HTR-8/SVneo (cell line): Measurements from ENCODE around the gene DPY30.
"Not testable (repeated sequence)": the region's sequence is repeated elsewhere in the genome, so short reads cannot be mapped to it uniquely, and the experiment has no call there.

Source experiments
- DNase-seq: peaks from one replicate; pipeline ENCODE4 v3.0.0; 2011; ENCODE audit warnings: low spot score, mixed read lengths; ENCODE audit not compliant: insufficient read length
- FAIRE-seq: peaks from 2 replicates; lab custom pipeline; 2011; peaks lifted over from hg19 to GRCh38; lab: Jason Lieb, UNC

Gene DPY30

GRCh38 chr2:32010670-32011484, 28.7 kb downstream of the DPY30 start, which contains the start of gene MEMO1:
Gene MEMO1, minus strand, starts transcription at chr2:32011008. Its CDS starts 761 bp downstream, at chr2:32010247.
- peak; percentile 42 for FAIRE-seq

GRCh38 chr2:32010280-32010669, 29.3 kb downstream of the DPY30 start:
- DNase-seq, FAIRE-seq: not testable (repeated sequence)

More at GRCh38 chr2:32010670-32011484, 28.7 kb downstream of the DPY30 start, which contains the start of gene MEMO1:
- DNase-seq, result peak; percentile 97

- DNase-seq (no peak), FAIRE-seq (peak; percentile 65)
Measured at GRCh38 chr2:32009516-32010256, 29.9 kb downstream of the DPY30 start.

- DNase-seq, result no peak
- FAIRE-seq, result no peak
Measured at GRCh38 chr2:32008805-32009515, 30.6 kb downstream of the DPY30 start.

GRCh38 chr2:32007121-32007391, 32.5 kb downstream of the DPY30 start:
- DNase-seq (no peak), FAIRE-seq (no peak)

GRCh38 chr2:32005371-32005976, 34.1 kb downstream of the DPY30 start:
- DNase-seq (no peak), FAIRE-seq (no peak)

- no peak for FAIRE-seq
- DNase-seq, result no peak
Measured at GRCh38 chr2:32003791-32004190, 35.8 kb downstream of the DPY30 start.

GRCh38 chr2:32002406-32002805, 37.2 kb downstream of the DPY30 start:
- no peak for FAIRE-seq
- no peak for DNase-seq

GRCh38 chr2:31999438-31999837, 40.2 kb downstream of the DPY30 start:
- DNase-seq, result no peak
- FAIRE-seq, result no peak

DNA sequence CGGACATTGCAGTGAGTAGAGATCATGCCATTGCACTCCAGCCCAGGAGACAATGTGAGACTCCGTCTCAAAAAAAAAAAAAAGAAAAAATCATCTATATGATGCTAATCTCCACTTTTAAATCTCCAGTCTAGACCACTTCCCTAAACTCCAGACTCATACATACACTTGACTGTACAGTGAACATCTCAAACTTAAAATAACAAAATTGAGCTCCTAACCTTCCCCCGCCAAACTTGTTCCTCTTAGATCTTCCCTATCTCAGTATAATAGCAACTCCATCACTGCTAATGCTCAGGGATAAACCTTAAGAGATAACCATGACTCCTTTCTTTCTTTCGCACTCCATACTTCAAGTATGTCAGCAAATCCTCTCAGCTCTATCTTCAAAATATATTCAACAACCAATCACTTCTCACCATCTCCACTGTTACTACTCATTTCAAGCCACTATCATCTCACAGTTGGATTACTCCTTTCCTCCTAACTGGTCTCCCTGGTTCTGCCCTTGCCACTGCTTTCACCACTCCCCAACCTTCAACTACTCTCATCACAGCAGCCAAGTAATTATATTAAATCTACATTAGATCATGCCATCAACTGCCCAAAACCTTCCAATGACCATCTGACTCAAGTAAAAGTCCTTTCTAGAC, 40.7 kb downstream of the DPY30 start:
- no peak for DNase-seq
- FAIRE-seq, result no peak

DNA sequence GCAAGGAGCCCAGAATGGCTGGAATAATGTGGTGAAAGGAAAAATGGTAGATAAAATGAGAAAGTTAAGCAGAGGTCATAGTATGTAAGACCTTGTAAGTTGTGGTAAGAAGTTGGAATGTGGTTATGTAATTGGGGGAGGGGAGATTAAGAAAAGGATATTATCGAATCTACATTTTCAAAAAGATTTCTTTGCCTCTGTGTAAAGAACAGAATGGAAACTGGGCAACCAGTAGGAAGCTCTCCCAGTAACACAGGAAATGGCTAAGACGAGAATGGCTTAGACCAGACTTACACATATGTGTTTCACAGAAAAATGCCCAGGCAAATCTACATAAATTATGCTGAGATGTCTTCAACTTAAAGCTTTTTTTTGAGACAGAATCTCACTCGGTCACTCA, 42.0 kb downstream of the DPY30 start:
- FAIRE-seq (no peak), DNase-seq (no peak)

GRCh38 chr2:31996571-31997150, 42.9 kb downstream of the DPY30 start:
- no peak for FAIRE-seq
- no peak for DNase-seq

- no peak for FAIRE-seq
- DNase-seq, result no peak
Measured at GRCh38 chr2:31992934-31993333, 46.7 kb downstream of the DPY30 start.

DNA sequence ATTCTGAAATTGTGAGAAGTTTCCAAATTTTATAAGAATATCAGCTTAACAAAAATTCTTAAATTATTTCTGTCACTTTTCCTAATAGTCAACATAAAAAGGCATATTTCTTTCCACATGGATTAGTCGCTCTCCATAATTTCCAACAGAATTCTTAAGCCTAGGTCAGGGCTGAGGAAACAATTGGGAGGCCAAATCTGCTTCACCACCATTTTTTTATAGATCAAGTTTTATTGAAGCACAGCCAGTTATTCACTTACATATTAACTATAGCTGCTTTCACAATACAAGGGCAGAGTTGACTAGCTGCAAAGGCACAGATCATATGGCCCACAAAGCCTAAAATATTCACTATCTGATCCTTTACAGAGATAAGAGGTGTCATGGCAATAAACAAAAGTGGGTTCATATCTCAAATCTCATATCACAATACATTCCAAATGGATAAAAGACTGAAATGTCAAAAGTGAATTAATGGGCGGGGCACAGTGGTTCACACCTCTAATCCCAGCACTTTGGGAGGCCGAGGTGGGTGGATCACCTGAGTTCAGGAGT, 47.5 kb downstream of the DPY30 start:
- DNase-seq (no peak), FAIRE-seq (no peak)

DNA sequence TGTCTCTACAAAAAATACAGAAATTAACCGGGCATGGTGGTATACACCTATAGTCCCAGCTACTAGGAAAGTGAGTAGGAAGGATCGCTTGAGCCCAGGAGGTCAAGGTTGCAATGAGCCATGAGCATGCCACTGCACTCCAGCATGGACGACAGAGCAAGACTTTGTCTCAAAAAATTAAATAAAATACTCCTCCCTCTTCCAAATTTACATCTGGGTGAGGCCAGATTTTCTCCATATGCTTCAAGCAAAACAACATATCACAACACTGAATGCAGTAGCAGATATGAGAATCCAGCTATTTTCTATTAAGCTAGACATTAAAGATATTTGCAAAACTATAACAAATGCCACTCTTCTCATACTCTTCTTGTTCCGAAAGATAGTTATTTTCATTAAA, 49.7 kb downstream of the DPY30 start:
- DNase-seq (no peak), FAIRE-seq (no peak)

DNA sequence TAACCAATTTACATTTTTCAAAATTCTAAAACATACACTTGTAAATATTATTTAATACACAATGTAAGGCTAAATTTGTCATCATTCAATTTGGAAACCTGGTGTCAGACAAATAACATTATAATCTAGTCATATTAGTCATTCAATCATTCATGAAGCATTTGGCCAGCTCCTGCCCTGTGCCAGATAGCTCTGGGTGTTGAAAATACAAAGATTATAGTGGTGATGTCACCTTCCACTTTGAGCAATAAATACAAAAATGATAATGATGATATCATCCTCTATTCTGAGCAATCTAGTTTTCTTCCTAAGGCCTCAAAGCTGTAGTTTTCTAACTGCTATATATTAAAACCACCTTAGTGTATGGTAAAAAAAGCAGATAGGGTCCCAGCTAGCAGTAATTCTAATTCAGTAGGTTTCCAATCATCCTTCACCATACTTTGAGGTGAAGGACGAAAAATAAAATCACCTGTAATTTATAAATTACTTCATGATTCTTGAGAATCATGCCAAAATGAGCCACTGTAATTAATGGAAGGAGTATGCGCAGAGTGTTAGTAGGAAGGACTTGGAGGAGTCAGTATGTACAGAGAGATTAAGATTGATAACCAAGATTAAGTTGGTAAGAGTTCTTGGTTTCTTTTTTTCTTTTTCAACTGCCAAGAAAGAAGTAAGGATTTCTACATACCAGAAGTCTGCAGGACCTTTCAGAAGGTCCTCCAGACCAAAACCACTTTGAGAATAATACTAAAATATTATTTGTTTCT, 52.0 kb downstream of the DPY30 start:
- no peak for FAIRE-seq
- no peak for DNase-seq

GRCh38 chr2:31986906-31987305, 52.7 kb downstream of the DPY30 start:
- DNase-seq (no peak), FAIRE-seq (peak; percentile 13)

DNA sequence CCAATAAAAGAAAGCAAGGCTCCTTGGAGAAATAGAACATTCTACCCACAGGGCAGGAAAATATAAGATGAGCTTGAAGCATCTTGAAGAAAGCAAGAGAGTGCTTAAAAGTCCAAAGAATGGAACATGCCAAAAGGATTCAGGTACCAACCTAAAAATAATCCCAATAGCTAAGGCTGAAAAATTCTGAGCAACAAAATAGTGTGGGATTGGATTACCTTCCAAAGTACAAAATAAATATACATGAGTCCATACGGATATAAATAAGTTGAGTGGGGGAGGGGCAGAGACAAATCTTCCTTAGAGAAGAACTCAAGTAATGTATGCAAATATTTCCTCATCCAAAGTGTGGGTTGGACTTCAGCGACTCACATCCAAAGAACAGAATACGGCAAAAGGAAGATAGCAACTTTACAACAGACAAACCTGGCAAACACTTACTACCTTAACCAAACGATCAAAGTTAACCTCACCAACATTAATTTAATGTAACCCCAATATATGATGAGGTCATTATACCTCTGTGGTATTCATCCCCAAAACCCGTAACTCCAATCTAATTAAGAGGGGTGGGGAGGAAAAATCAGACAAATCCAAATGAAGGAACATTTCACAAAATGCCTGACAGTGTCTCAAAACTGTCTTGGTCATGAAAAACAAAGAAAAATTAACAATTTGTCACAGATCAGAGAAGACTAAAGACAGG, 55.7 kb downstream of the DPY30 start:
- DNase-seq (no peak), FAIRE-seq (no peak)
